GM21576 (cell line): Measurements from ENCODE around the gene BTG1.
A peak's percentile ranks its signal among the peaks of the same experiment; 100 is the strongest.

Experiments
- ATAC-seq: cut with Tn5 transposase; IDR thresholded peaks from one replicate; pipeline ENCODE4 v1.9.1; 2021; ENCODE audit warnings: mild to moderate bottlenecking, moderate library complexity; ENCODE audit not compliant: unreplicated experiment

BTG1 gene

DNA sequence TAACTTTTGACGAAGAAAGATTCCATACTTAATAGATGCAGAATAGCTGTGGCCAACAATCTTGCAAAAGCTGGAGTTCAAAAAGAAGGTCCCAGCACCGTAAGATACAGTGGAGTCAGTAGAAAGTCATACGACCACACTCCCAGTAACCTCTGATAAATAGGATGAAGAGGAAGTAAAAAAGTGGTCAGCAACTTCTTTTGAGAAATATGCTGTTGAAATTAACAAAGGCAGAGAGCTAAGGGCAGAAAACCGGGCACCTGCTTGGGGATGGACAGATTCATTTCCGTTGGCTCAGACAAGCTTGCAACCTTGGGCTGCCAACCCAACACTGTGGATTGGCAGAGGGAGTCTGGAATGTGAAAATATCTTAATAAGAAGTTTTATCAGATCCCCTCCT, 40.0 kb downstream of the BTG1 start:
- ATAC-seq, result no peak

- ATAC-seq, result no peak
These were observed 40.5 kb downstream of the BTG1 start for GRCh38 chr12:92105110-92105509.

GRCh38 chr12:92102606-92103005, 43.0 kb downstream of the BTG1 start:
- no peak for ATAC-seq

DNA sequence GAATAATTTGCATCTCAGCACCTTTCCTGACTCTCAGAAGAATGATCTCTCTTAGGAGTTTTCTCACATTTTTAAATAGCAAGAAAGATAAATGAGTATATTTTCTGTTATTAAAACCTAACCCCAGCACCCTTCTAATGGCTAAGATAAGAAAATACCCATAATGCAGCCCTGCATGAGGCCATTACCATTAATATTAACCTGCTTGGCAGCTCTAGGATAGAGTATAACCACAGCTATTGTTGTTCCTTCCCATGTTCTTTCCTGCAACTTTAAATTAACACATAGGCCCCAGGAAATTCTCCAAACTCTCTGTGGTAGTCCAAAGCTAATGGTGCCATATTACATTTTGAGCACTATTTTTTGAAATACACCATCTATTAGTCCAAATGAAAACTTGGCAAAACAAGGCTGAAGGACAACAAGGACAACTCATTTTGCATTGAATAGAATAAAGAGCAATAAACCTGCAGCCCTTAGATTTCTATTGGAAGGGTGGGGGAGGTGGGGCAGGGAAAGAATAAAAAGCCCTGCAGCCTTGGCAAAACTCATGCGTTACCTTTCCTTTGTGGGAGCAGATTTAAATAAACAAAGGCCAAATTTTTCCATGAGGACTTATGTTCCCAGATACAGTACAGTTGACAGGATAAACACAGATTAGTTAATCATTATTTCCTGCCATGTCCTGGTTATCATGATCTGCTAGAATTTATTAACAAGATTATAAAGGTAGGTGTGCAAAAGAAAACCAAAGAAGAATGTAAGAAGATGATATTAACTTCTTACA, 46.9 kb downstream of the BTG1 start:
- ATAC-seq, result no peak

DNA sequence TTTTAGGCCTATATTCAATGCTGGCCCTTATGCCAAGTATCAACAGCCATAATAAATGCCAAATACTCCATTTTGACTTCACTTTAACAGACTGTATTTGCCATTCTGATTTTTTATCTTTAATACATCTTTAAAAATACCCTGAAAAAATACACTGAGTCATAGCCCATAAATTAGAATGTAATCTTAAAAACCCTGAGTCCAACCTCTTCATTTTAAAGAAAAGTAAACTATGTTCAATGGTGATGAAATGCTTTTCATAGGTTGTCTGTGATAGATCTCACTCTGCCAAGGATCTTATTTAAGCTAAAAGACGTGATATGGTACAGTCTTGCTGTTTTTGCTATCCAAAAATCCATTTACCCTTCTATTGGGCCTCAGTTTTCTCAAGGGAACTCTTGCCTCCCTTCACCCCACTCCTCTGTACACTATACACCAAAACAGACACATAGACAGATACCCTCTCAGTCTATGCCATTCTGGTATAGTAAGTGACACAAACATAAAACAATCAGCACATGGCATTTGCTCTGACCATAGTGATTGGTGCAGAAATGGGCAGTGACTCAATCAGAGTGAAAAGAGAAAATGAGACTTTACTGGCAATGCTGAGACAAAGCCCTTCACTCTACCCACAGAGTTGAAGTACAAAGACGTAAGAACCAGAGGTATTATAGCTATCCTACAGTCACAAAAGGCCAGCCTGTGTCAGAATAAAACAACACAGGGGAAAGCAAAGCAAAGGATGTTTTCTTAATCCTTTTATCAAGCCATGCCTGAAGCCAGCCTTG, 49.1 kb downstream of the BTG1 start:
- ATAC-seq, result no peak

GRCh38 chr12:92094751-92095161, 50.9 kb downstream of the BTG1 start:
- peak; percentile 32 for ATAC-seq

- ATAC-seq, result peak; percentile 65
These were observed 51.3 kb downstream of the BTG1 start for GRCh38 chr12:92094301-92094700.
